ENCODE results near the gene SF3B1. TPM values are rescaled to one million over a fixed set of nuclear protein-coding genes. Genes with fewer than 3 reads are reported as not detected.
"Not testable (repeated sequence)": the region's sequence is repeated elsewhere in the genome, so short reads cannot be mapped to it uniquely, and the experiment has no call there.

SF3B1 gene
- total RNA-seq, 2 donors from 2014 or later = 193 to 201 TPM

- no peak for ATAC-seq
- DNase-seq = no peak
- intact Hi-C loops (cut with DNase I, micrococcal nuclease) = no loop called here
Observed at GRCh38 chr2:197446844-197447243, 12.0 kb upstream of the SF3B1 start.

- intact Hi-C loops (cut with DNase I, micrococcal nuclease) = no loop called here
- DNase-seq = no peak
- no peak for ATAC-seq
Observed at GRCh38 chr2:197445746-197446145, 10.9 kb upstream of the SF3B1 start.

GRCh38 chr2:197442857-197443256 lies 8.0 kb upstream of the SF3B1 start:
- DNase-seq = no peak
- intact Hi-C loops (cut with DNase I, micrococcal nuclease) = no loop called here
- ATAC-seq = no peak

GRCh38 chr2:197437380-197437779 lies 2.6 kb upstream of the SF3B1 start:
- intact Hi-C loops (cut with DNase I, micrococcal nuclease) = no loop called here
- no peak for ATAC-seq
- no peak for DNase-seq

- intact Hi-C loops (cut with DNase I, micrococcal nuclease) = no loop called here
- ATAC-seq (peak; percentile 42), DNase-seq (no peak)
Observed at GRCh38 chr2:197435598-197436420, 981 bp upstream of the SF3B1 start.

- no peak for ATAC-seq
- DNase-seq = no peak
- intact Hi-C loops (cut with DNase I, micrococcal nuclease) = no loop called here
Observed at GRCh38 chr2:197433780-197434438, 919 bp downstream of the SF3B1 start.

- DNase-seq; ATAC-seq; intact Hi-C loops (cut with DNase I, micrococcal nuclease): not testable (repeated sequence)
Observed at GRCh38 chr2:197432527-197432926, 2.3 kb downstream of the SF3B1 start.

- intact Hi-C loops (cut with DNase I, micrococcal nuclease) = no loop called here
- no peak for ATAC-seq
- DNase-seq = no peak
Observed at GRCh38 chr2:197431858-197432257, 3.0 kb downstream of the SF3B1 start.

- no peak for ATAC-seq
- no peak for DNase-seq
- intact Hi-C loops (cut with DNase I, micrococcal nuclease) = no loop called here
Observed at GRCh38 chr2:197427986-197428385, 6.8 kb downstream of the SF3B1 start.

GRCh38 chr2:197426723-197427603 lies 7.9 kb downstream of the SF3B1 start:
- intact Hi-C loops (cut with DNase I, micrococcal nuclease) = no loop called here

GRCh38 chr2:197425550-197425949 lies 9.3 kb downstream of the SF3B1 start:
- intact Hi-C loops (cut with DNase I, micrococcal nuclease) = no loop called here
- no peak for DNase-seq
- no peak for ATAC-seq

More at GRCh38 chr2:197426723-197427603, 7.9 kb downstream of the SF3B1 start:
- DNase-seq (no peak), ATAC-seq (peak; percentile 65)

- intact Hi-C loops (cut with DNase I, micrococcal nuclease) = no loop called here
- no peak for DNase-seq
- no peak for ATAC-seq
Observed at GRCh38 chr2:197423307-197423706, 11.5 kb downstream of the SF3B1 start.

- intact Hi-C loops (cut with DNase I, micrococcal nuclease) = no loop called here
- DNase-seq (no peak), ATAC-seq (no peak)
Observed at GRCh38 chr2:197419438-197419837, 15.4 kb downstream of the SF3B1 start.

GRCh38 chr2:197416268-197416667 lies 18.6 kb downstream of the SF3B1 start:
- intact Hi-C loops (cut with DNase I, micrococcal nuclease) = no loop called here
- no peak for ATAC-seq
- DNase-seq = no peak

GRCh38 chr2:197414515-197414914 lies 20.3 kb downstream of the SF3B1 start:
- intact Hi-C loops (cut with DNase I, micrococcal nuclease) = no loop called here
- ATAC-seq (no peak), DNase-seq (no peak)

- intact Hi-C loops (cut with DNase I, micrococcal nuclease) = no loop called here
- DNase-seq (no peak), ATAC-seq (no peak)
Observed at GRCh38 chr2:197414039-197414438, 20.8 kb downstream of the SF3B1 start.

GRCh38 chr2:197405582-197405981 lies 29.2 kb downstream of the SF3B1 start:
- ATAC-seq (no peak), DNase-seq (no peak)
- intact Hi-C loops (cut with DNase I, micrococcal nuclease) = loop anchor here in 1 of 2 donors (10.0 kb wide), 2 partner anchors 69 to 621 kb away; no protein-coding TSS in a partner anchor

- no peak for DNase-seq
- no peak for ATAC-seq
- intact Hi-C loops (cut with DNase I, micrococcal nuclease) = loop anchor here in 1 of 2 donors (10.0 kb wide), 2 partner anchors 75 to 615 kb away; no protein-coding TSS in a partner anchor
Observed at GRCh38 chr2:197399887-197400540, 34.8 kb downstream of the SF3B1 start.

GRCh38 chr2:197398913-197399312 lies 35.9 kb downstream of the SF3B1 start:
- no peak for ATAC-seq
- intact Hi-C loops (cut with DNase I, micrococcal nuclease) = no loop called here

More at GRCh38 chr2:197398913-197399312, 35.9 kb downstream of the SF3B1 start:
- DNase-seq = no peak

All from left colon (tissue), 2 donors.